Thyroid gland (tissue), 4 donors: ENCODE data around the gene STX2. TPM values are rescaled to one million over a fixed set of nuclear protein-coding genes. Genes with fewer than 3 reads are reported as not detected.
"Not testable (repeated sequence)": the region's sequence is repeated elsewhere in the genome, so short reads cannot be mapped to it uniquely, and the experiment has no call there.

ENCODE experiments used
- DNase-seq, 2 donors: peaks; one replicate each; pipeline ENCODE4 v3.0.0-alpha.2; 2019
- H3K27ac ChIP-seq, 3 donors: fragments of 200-600 bp; sonication (generic); 1 replicate in 2 of 3; 2 replicates in 1 of 3; pipeline ENCODE4 v1.5.1; 2016 to 2019; ENCODE audit warnings: mild to moderate bottlenecking in 1 of 3, moderate library complexity in 1 of 3
- H3K27me3 ChIP-seq: fragments of 200-600 bp; sonication (generic); one replicate; pipeline ENCODE4 v1.5.1; 2019
- H3K36me3 ChIP-seq, 2 donors: fragments of 200-600 bp; sonication (generic); one replicate each; pipeline ENCODE4 v1.5.1; 2016 to 2019
- H3K4me1 ChIP-seq, 2 donors: fragments of 200-600 bp; sonication (generic); one replicate each; pipeline ENCODE4 v1.5.1; 2017 to 2019
- H3K4me3 ChIP-seq, 3 donors: fragments of 200-600 bp; sonication (generic); replicated peaks in 1 of 3; 1 replicate in 2 of 3; 2 replicates in 1 of 3; pipeline ENCODE4 v1.5.1; 2016; ENCODE audit warnings: mild to moderate bottlenecking in 1 of 3
- H3K9me3 ChIP-seq: fragments of 200-600 bp; sonication (generic); one replicate; pipeline ENCODE4 v1.5.1; 2017
- CTCF ChIP-seq, 6 experiments: fragments of 200-600 bp in 3 of 6; fragments of 450-650 bp in 3 of 6; sonication (generic) in 3 of 6; IDR thresholded peaks; one replicate each; pipeline ENCODE4 v1.5.1; 2016 to 2019; ENCODE audit warnings: antibody characterized with exemption in 6 of 6, mild to moderate bottlenecking in 2 of 6, inconsistent platforms in 1 of 6, moderate library complexity in 1 of 6
- POLR2A ChIP-seq, 2 donors: fragments of 450-650 bp; IDR thresholded peaks; one replicate each; pipeline ENCODE4 v1.6.1; 2017; ENCODE audit warnings: antibody characterized with exemption in 2 of 2, mild to moderate bottlenecking in 2 of 2, moderate library complexity in 1 of 2
- WGBS, 2 donors: methylation state at CpG; one replicate each; pipeline ENCODE4 v1.1.5; 2017; 5-methylcytosine and 5-hydroxymethylcytosine counted together
- intact Hi-C: fragments of 100-400 bp; cut with DNase I; formaldehyde crosslinking; loops from one replicate; pipeline ENCODE4 v1.15.1; 2023
- total RNA-seq, 4 donors: library from RNA; depleted of rRNA; stranded (reverse); fragments of >200 nt; gene quantifications; one replicate each; pipeline ENCODE4 v1.2.3, GENCODE V29; 2016

STX2 gene
- total RNA-seq, 4 donors from 2014 or later = 18.0 to 43.0 (median 26.1) TPM

DNA sequence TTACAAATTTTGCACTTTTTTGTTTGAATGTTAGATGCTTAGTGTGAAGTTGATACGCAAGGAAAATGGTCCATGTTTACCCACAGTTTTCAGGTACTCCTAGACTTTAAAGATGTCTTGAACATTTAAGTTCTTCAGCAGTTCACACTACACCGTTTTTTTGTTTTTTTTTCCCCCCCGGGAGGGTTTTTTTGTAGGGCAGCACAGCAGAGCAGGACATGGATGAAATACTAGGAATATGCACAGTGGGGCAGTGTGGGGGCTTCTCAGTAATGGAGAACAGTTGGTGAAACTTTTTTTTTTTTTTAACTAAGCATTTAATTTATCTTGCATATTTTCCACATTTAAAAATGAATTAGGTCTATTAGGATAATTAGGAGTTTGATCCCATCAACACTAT, 37.7 kb upstream of the STX2 start:
- H3K4me1 ChIP-seq = peaks cover 15 to 18% of the 10 kb centered on the region in 2 donors
- H3K4me3 ChIP-seq = no peak overlapping the region
- H3K27ac ChIP-seq = no peak overlapping the region
- TF ChIP-seq CTCF (IDR thresholded peaks at IDR 0.05) (no peak), POLR2A (IDR thresholded peaks at IDR 0.05) (no peak)
- WGBS, 2 donors = 69 to 71% methylated on average over 3 of the region's 3 CpGs
- intact Hi-C loops = no loop called here
- DNase-seq = no peak
- H3K36me3 ChIP-seq = peaks cover 37 to 39% of the 10 kb centered on the region in 2 donors
- no peaks in the 10 kb centered on the region for H3K27me3 ChIP-seq
- H3K9me3 ChIP-seq = no peaks in the 10 kb centered on the region

DNA sequence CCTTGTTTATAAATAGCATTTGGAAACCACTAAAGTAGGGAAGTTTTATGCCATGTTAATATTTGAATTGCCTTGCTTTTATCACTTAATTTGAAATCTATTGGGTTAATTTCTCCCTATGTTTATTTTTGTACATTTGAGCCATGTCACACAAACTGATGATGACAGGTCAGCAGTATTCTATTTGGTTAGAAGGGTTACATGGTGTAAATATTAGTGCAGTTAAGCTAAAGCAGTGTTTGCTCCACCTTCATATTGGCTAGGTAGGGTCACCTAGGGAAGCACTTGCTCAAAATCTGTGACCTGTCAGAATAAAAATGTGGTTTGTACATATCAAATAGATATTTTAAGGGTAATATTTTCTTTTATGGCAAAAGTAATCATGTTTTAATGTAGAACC, 37.2 kb upstream of the STX2 start:
- peaks cover 37 to 39% of the 10 kb centered on the region in 2 donors for H3K36me3 ChIP-seq

GRCh38 chr12:130875708-130876107, 36.7 kb upstream of the STX2 start:
- H3K9me3 ChIP-seq, H3K27me3 ChIP-seq, intact Hi-C loops, H3K27ac ChIP-seq, H3K4me3 ChIP-seq, DNase-seq: not testable (repeated sequence)
- H3K4me1 ChIP-seq = peaks cover 18 to 26% of the 10 kb centered on the region in 2 donors
- peaks cover 37 to 39% of the 10 kb centered on the region in 2 donors for H3K36me3 ChIP-seq
- WGBS, 2 donors = 93 to 94% methylated on average over 11 of the region's 11 CpGs

More for the DNA sequence above, 37.2 kb upstream of the STX2 start:
- no peak for DNase-seq
- Histone ChIP-seq H3K4me3 (no peak overlapping the region), H3K9me3 (no peaks in the 10 kb centered on the region), H3K27me3 (no peaks in the 10 kb centered on the region), H3K4me1 (peaks cover 17 to 20% of the 10 kb centered on the region in 2 donors), H3K27ac (no peak overlapping the region)
- no peak for TF ChIP-seq POLR2A (IDR thresholded peaks at IDR 0.05)
- intact Hi-C loops = no loop called here

DNA sequence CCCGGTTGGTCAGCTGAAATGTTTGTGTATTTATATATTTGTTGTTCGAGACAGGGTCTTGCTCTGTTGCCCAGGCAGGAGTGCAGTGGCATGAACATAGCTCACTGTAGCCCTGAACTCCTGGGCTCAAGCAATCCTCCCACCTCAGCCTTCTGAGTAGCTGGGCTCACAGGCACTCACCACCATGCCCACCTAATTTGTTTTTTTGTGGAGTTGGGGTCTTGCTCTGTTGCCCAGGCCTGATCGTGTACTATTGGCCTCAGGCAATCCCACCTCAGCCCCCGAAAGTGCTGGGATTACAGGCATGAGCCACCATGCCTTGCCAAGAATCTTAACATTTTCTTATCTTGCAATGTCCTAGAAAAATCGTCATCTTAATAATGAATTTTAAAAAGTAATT, 36.1 kb upstream of the STX2 start:
- DNase-seq = no peak
- Histone ChIP-seq H3K4me1 (peaks cover 18 to 27% of the 10 kb centered on the region in 2 donors), H3K27me3 (no peaks in the 10 kb centered on the region), H3K9me3 (no peaks in the 10 kb centered on the region), H3K36me3 (peaks cover 37 to 39% of the 10 kb centered on the region in 2 donors), H3K27ac (no peak overlapping the region), H3K4me3 (no peak overlapping the region)
- intact Hi-C loops = no loop called here
- TF ChIP-seq POLR2A (IDR thresholded peaks at IDR 0.05) = no peak
- TF ChIP-seq CTCF (IDR thresholded peaks at IDR 0.05) = no peak
- WGBS, 2 donors = 92 to 94% methylated on average over 5 of the region's 5 CpGs

- no peak for TF ChIP-seq CTCF (IDR thresholded peaks at IDR 0.05)
- TF ChIP-seq POLR2A (IDR thresholded peaks at IDR 0.05) = no peak
- no peaks in the 10 kb centered on the region for H3K27me3 ChIP-seq
- H3K27ac ChIP-seq = no peak overlapping the region
- H3K36me3 ChIP-seq = peaks cover 37 to 39% of the 10 kb centered on the region in 2 donors
- 93 to 96% methylated on average over 10 of the region's 10 CpGs for WGBS, 2 donors
- intact Hi-C loops = no loop called here
- no peaks in the 10 kb centered on the region for H3K9me3 ChIP-seq
- peaks cover 18 to 27% of the 10 kb centered on the region in 2 donors for H3K4me1 ChIP-seq
- DNase-seq = no peak
- no peak overlapping the region for H3K4me3 ChIP-seq
Observed at GRCh38 chr12:130874696-130875095, 35.6 kb upstream of the STX2 start.

GRCh38 chr12:130873825-130874224, 34.8 kb upstream of the STX2 start:
- intact Hi-C loops = loop anchor here (2.0 kb wide), 1 partner anchor 55 kb away; no protein-coding TSS in a partner anchor
- WGBS, 2 donors = 75 to 80% methylated on average over 4 of the region's 4 CpGs
- peaks cover 37 to 39% of the 10 kb centered on the region in 2 donors for H3K36me3 ChIP-seq
- TF ChIP-seq POLR2A (IDR thresholded peaks at IDR 0.05) (no peak), CTCF (IDR thresholded peaks at IDR 0.05) (no peak)
- DNase-seq = no peak
- peaks cover 18 to 27% of the 10 kb centered on the region in 2 donors for H3K4me1 ChIP-seq
- H3K9me3 ChIP-seq = no peaks in the 10 kb centered on the region
- no peak overlapping the region for H3K27ac ChIP-seq
- no peaks in the 10 kb centered on the region for H3K27me3 ChIP-seq
- no peak overlapping the region for H3K4me3 ChIP-seq
